H1 (cell line): ENCODE measurements around the gene COPZ1. TPM values are rescaled to one million over a fixed set of nuclear protein-coding genes. Genes with fewer than 3 reads are reported as not detected.

Experiments used
- ASH2L ChIP-seq: fragments of 200-600, 300-600 bp; sonication (generic); IDR thresholded peaks from one replicate; pipeline ENCODE4 v1.7.1; 2017; ENCODE audit warnings: low read length
- ATF3 ChIP-seq: IDR thresholded peaks from 2 replicates; pipeline ENCODE4 v1.6.1; 2011; ENCODE audit warnings: low read depth, mild to moderate bottlenecking, low read length; ENCODE audit not compliant: insufficient read depth
- BACH1 ChIP-seq: IDR thresholded peaks from 2 replicates; pipeline ENCODE4 v1.6.1; 2012; ENCODE audit warnings: low read length, improper control_type of control experiment
- BRCA1 ChIP-seq: IDR thresholded peaks from 2 replicates; pipeline ENCODE4 v1.6.1; 2012; ENCODE audit warnings: low read depth, low read length, improper control_type of control experiment
- CHD7 ChIP-seq: fragments of 300-600 bp; sonication (generic); IDR thresholded peaks from 2 replicates; pipeline ENCODE4 v1.7.1; 2012; ENCODE audit warnings: low read length, moderate library complexity, mild to moderate bottlenecking, inconsistent platforms; ENCODE audit not compliant: insufficient replicate concordance
- CTCF ChIP-seq, 3 experiments: IDR thresholded peaks; 1 replicate in 2 of 3; 2 replicates in 1 of 3; pipeline versions ENCODE4 v1.5.1 to v1.6.1; 2011; ENCODE audit warnings: low read length in 3 of 3, mild to moderate bottlenecking in 3 of 3, inconsistent platforms in 2 of 3, low read depth in 1 of 3, moderate library complexity in 1 of 3; ENCODE audit not compliant: insufficient read depth in 1 of 3; ENCODE audit errors: control extremely low read depth in 1 of 3
- HDAC6 ChIP-seq: IDR thresholded peaks from one replicate; pipeline ENCODE4 v1.7.1; 2012; ENCODE audit warnings: low read depth, mild to moderate bottlenecking, inconsistent platforms, low read length, moderate library complexity
- KDM4A ChIP-seq: IDR thresholded peaks from one replicate; pipeline ENCODE4 v1.7.1; 2012; ENCODE audit warnings: low read depth, mild to moderate bottlenecking, moderate library complexity, low read length, inconsistent platforms; ENCODE audit not compliant: severe bottlenecking
- MAFK ChIP-seq: IDR thresholded peaks from 2 replicates; pipeline ENCODE4 v1.6.1; 2012; ENCODE audit warnings: low read depth, mild to moderate bottlenecking, improper control_type of control experiment, low read length
- polyA plus RNA-seq, 7 experiments: library from polyadenylated mRNA; depleted of rRNA in 3 of 7; stranded (reverse) in 5 of 7; unstranded in 2 of 7; fragments of >200 nt in 5 of 7; fragments of 200-250 nt in 2 of 7; gene quantifications; 1 replicate in 5 of 7; 2 replicates in 1 of 7; 4 replicates in 1 of 7; pipeline versions ENCODE4 v1.2.1 to v1.2.3, GENCODE V29; 2011 to 2013; ENCODE audit warnings: missing spikeins in 2 of 7, mixed read lengths in 2 of 7
- total RNA-seq: library from RNA; stranded (reverse); fragmentation: NEBNext Ultra II Directional; extraction: Animal tissue kit (Norgen Biotek cat#: 25700); gene quantifications from 2 replicates; pipeline ENCODE4 v1.2.1, GENCODE V29; 2021

COPZ1 gene
- total and polyA plus RNA-seq, 2 of the 8 experiments (the other 6 are each of a cell fraction or from before 2014, with no cell fraction given) = 103 to 133 TPM

- TF ChIP-seq CHD7 = no peak
- TF ChIP-seq KDM4A = no peak
- no peak for TF ChIP-seq ATF3
- no peak for TF ChIP-seq BRCA1
- TF ChIP-seq ASH2L = no peak
- TF ChIP-seq CTCF (IDR thresholded peaks at IDR 0.05; ENCODE audit: control extremely low read depth in 1 of 3, insufficient read depth in 1 of 3, low read depth in 1 of 3, low read length in 3 of 3) = no peak
- TF ChIP-seq BACH1 = no peak
- TF ChIP-seq MAFK = no peak
- TF ChIP-seq HDAC6 = no peak
Observed at GRCh38 chr12:54393743-54394142, 68.8 kb downstream of the COPZ1 start (continued).
